ENCODE measurements around the gene SPPL2C.

GRCh38 chr17:45851464-45851863 lies 6.8 kb downstream of the SPPL2C start:
- TF ChIP-seq CTCF (optimal IDR thresholded peaks at IDR 0.05 in 1 of 3, IDR thresholded peaks at IDR 0.05 in 1 of 3, conservative IDR thresholded peaks at IDR 0.05 in 1 of 3; ENCODE audit: extremely low read depth in 1 of 3, insufficient read depth in 2 of 3, low read length in 3 of 3): no peak
- no peak for TF ChIP-seq EZH2 (IDR thresholded peaks at IDR 0.05; ENCODE audit: low read length)
